ENCODE data around the gene PLEKHB2. TPM values are rescaled to one million over a fixed set of nuclear protein-coding genes. Genes with fewer than 3 reads are reported as not detected.

PLEKHB2 gene
- total and polyA plus RNA-seq, 4 donors, result 23.4 to 93.6 (median 75.4) TPM

- H3K4me1 ChIP-seq (ENCODE audit: control insufficient read depth in 5 of 5, insufficient read depth in 5 of 5, low read length in 5 of 5), result peaks cover 0 to 9% (median 0%) of the 10 kb centered on the region in 5 donors
- TF ChIP-seq CTCF (IDR thresholded peaks at IDR 0.05; ENCODE audit: control extremely low read depth, extremely low read depth), result no peak
- no peak for DNase-seq
- H3K4me3 ChIP-seq, result no peak overlapping the region
- H3K36me3 ChIP-seq (ENCODE audit: control insufficient read depth in 4 of 4, insufficient read depth in 4 of 4, low read length in 4 of 4), result peaks cover 12 to 31% (median 27%) of the 10 kb centered on the region in 4 donors
- H3K9me3 ChIP-seq (ENCODE audit: control insufficient read depth in 4 of 4, insufficient read depth in 3 of 4, low read length in 3 of 4), result no peaks in the 10 kb centered on the region
- H3K27ac ChIP-seq (ENCODE audit: low read depth in 1 of 2, low read length in 1 of 2), result no peak overlapping the region
- no peaks in the 10 kb centered on the region for H3K27me3 ChIP-seq (ENCODE audit: control insufficient read depth in 3 of 3, insufficient read depth in 3 of 3, low read length in 2 of 3)
- H3K9ac ChIP-seq (ENCODE audit: insufficient read depth in 1 of 2, low read length in 2 of 2), result no peak overlapping the region
- no peak for ATAC-seq (ENCODE audit: insufficient read depth, low FRiP score)
- 87 to 92% methylated on average over 8 of the region's 8 CpGs for WGBS, 2 donors
These were observed 46.8 kb upstream of the PLEKHB2 start for GRCh38 chr2:131058214-131058843.

DNA sequence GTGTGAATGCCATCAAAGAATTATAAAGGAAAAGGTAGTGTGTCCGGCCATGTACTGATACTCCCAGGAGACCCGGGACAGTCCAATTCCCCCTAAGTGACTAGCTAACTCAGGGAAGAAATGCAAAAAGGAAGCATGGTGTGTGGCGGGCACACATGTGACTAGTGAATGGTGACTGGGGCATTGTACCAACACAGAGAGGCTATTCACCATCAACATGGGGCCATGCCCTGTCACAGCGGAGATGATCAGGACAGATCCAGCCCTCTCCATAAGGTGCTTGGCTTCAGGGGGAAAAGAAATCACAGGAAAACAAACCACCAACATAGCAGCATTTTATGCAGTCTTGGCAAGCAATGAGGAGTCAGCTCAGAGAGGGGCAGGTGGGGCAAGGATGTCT is 46.2 kb upstream of the PLEKHB2 start:
- Histone ChIP-seq H3K4me3 (no peak overlapping the region), H3K9ac (ENCODE audit: insufficient read depth in 1 of 2, low read length in 2 of 2) (no peak overlapping the region), H3K27ac (ENCODE audit: low read depth in 1 of 2, low read length in 1 of 2) (no peak overlapping the region), H3K36me3 (ENCODE audit: control insufficient read depth in 4 of 4, insufficient read depth in 4 of 4, low read length in 4 of 4) (peaks cover 12 to 31% (median 24%) of the 10 kb centered on the region in 4 donors), H3K9me3 (ENCODE audit: control insufficient read depth in 4 of 4, insufficient read depth in 3 of 4, low read length in 3 of 4) (no peaks in the 10 kb centered on the region), H3K4me1 (ENCODE audit: control insufficient read depth in 5 of 5, insufficient read depth in 5 of 5, low read length in 5 of 5) (peaks cover 0 to 9% (median 0%) of the 10 kb centered on the region in 5 donors), H3K27me3 (ENCODE audit: control insufficient read depth in 3 of 3, insufficient read depth in 3 of 3, low read length in 2 of 3) (no peaks in the 10 kb centered on the region)
- TF ChIP-seq CTCF (IDR thresholded peaks at IDR 0.05; ENCODE audit: control extremely low read depth, extremely low read depth), result no peak
- ATAC-seq (ENCODE audit: insufficient read depth, low FRiP score) (no peak), DNase-seq (no peak)
- WGBS, 2 donors, result 93 to 99% methylated on average over 4 of the region's 4 CpGs

GRCh38 chr2:131063501-131064283 is 41.4 kb upstream of the PLEKHB2 start:
- Histone ChIP-seq H3K36me3 (ENCODE audit: control insufficient read depth in 4 of 4, insufficient read depth in 4 of 4, low read length in 4 of 4) (peaks cover 0 to 24% (median 19%) of the 10 kb centered on the region in 4 donors), H3K9me3 (ENCODE audit: control insufficient read depth in 4 of 4, insufficient read depth in 3 of 4, low read length in 3 of 4) (no peaks in the 10 kb centered on the region), H3K9ac (ENCODE audit: insufficient read depth in 1 of 2, low read length in 2 of 2) (no peak overlapping the region), H3K4me1 (ENCODE audit: control insufficient read depth in 5 of 5, insufficient read depth in 5 of 5, low read length in 5 of 5) (peaks cover 0 to 4% (median 0%) of the 10 kb centered on the region in 5 donors), H3K27ac (ENCODE audit: low read depth in 1 of 2, low read length in 1 of 2) (no peak overlapping the region), H3K27me3 (ENCODE audit: control insufficient read depth in 3 of 3, insufficient read depth in 3 of 3, low read length in 2 of 3) (no peaks in the 10 kb centered on the region), H3K4me3 (no peak overlapping the region)
- 89 to 92% methylated on average over 11 of the region's 11 CpGs for WGBS, 2 donors
- no peak for TF ChIP-seq CTCF (IDR thresholded peaks at IDR 0.05; ENCODE audit: control extremely low read depth, extremely low read depth)
- ATAC-seq (ENCODE audit: insufficient read depth, low FRiP score) (no peak), DNase-seq (no peak)

All from lung (tissue), 12 donors.